Pulmonary artery endothelial cell (primary cell): Measurements from ENCODE around the gene GNS. TPM values are rescaled to one million over a fixed set of nuclear protein-coding genes. Genes with fewer than 3 reads are reported as not detected.
"Not testable (repeated sequence)": the region's sequence is repeated elsewhere in the genome, so short reads cannot be mapped to it uniquely, and the experiment has no call there.

Experiments
- DNase-seq: peaks from one replicate; pipeline ENCODE4 v3.0.0-alpha.2; 2011; ENCODE audit warnings: low read depth, low spot score
- total RNA-seq: library from RNA; depleted of rRNA; stranded (reverse); fragments of >200 nt; gene quantifications from 2 replicates; pipeline ENCODE4 v1.2.3, GENCODE V29; 2014

Gene GNS
- total RNA-seq, 1 donor from 2014 or later, result 245 TPM

GRCh38 chr12:64780132-64780530 is 20.9 kb upstream of the GNS start:
- DNase-seq, result no peak

- DNase-seq, result no peak
These were observed 20.3 kb upstream of the GNS start for GRCh38 chr12:64779354-64779974.

- not testable (repeated sequence) for DNase-seq
These were observed 16.0 kb upstream of the GNS start for GRCh38 chr12:64775147-64775736.

GRCh38 chr12:64773386-64773785 is 14.2 kb upstream of the GNS start:
- no peak for DNase-seq

GRCh38 chr12:64767495-64767894 is 8.3 kb upstream of the GNS start:
- no peak for DNase-seq

- no peak for DNase-seq
These were observed 1.8 kb upstream of the GNS start for GRCh38 chr12:64760808-64761573.

GRCh38 chr12:64757771-64758170 is 1.4 kb downstream of the GNS start:
- DNase-seq, result no peak

- no peak for DNase-seq
These were observed 2.8 kb downstream of the GNS start for GRCh38 chr12:64756376-64756775.

- DNase-seq, result no peak
These were observed 5.8 kb downstream of the GNS start for GRCh38 chr12:64753427-64753826.

GRCh38 chr12:64752833-64753238 is 6.4 kb downstream of the GNS start:
- DNase-seq, result peak; percentile 72

GRCh38 chr12:64752032-64752431 is 7.2 kb downstream of the GNS start:
- DNase-seq, result no peak

GRCh38 chr12:64749461-64750200 is 9.6 kb downstream of the GNS start:
- DNase-seq, result no peak

- DNase-seq, result no peak
These were observed 11.5 kb downstream of the GNS start for GRCh38 chr12:64747695-64748094.

GRCh38 chr12:64746663-64747062 is 12.5 kb downstream of the GNS start:
- DNase-seq, result no peak

- no peak for DNase-seq
These were observed 13.2 kb downstream of the GNS start for GRCh38 chr12:64745980-64746379.

GRCh38 chr12:64745259-64745807 is 13.9 kb downstream of the GNS start:
- DNase-seq, result no peak

- DNase-seq, result no peak
These were observed 14.6 kb downstream of the GNS start for GRCh38 chr12:64744422-64745258.

- no peak for DNase-seq
These were observed 16.0 kb downstream of the GNS start for GRCh38 chr12:64743206-64743605.

GRCh38 chr12:64742416-64742815 is 16.8 kb downstream of the GNS start:
- DNase-seq, result no peak

GRCh38 chr12:64740646-64741045 is 18.6 kb downstream of the GNS start:
- DNase-seq, result no peak

GRCh38 chr12:64739778-64740177 is 19.4 kb downstream of the GNS start:
- DNase-seq, result no peak
